PC-3 (cell line): ENCODE data around the gene DPPA2. TPM values are rescaled to one million over a fixed set of nuclear protein-coding genes. Genes with fewer than 3 reads are reported as not detected.

Experiments
- ATAC-seq: fragments of 200-7000 bp; cut with Tn5 transposase; 2 replicates; pipeline ENCODE4 v1.9.1; 2020; ENCODE audit warnings: mild to moderate bottlenecking, moderate library complexity
- BruUV-seq: library from RNA; stranded (reverse); fragments of 400-500 nt; replicated peaks from 2 replicates; lab custom pipeline; 2021; lab: Mats Ljungman, UMichigan
- CTCF ChIA-PET: fragments of 300-600 bp; sonication (Branson Sonifier 250); formaldehyde crosslinking; loops from one replicate; lab custom pipeline; 2022; ENCODE audit warnings: antibody characterized with exemption; lab: Charles Lee
- POLR2A ChIA-PET: fragments of 300-600 bp; sonication (Branson Sonifier 250); formaldehyde crosslinking; loops from one replicate; lab custom pipeline; 2022; ENCODE audit warnings: antibody characterized with exemption; ENCODE audit not compliant: unreplicated experiment; lab: Charles Lee
- DNase-seq: peaks from one replicate; pipeline ENCODE4 v3.0.0-alpha.2; 2015
- H2AFZ ChIP-seq: fragments of 300-600 bp; sonication (generic); 2 replicates; pipeline ENCODE4 v1.6.0; 2016; ENCODE audit warnings: antibody characterized with exemption, low read length
- H3F3A ChIP-seq: fragments of 300-600 bp; sonication (generic); one replicate; pipeline ENCODE4 v1.6.0; 2017; ENCODE audit warnings: antibody characterized with exemption, low read length, control low read depth, mild to moderate bottlenecking; ENCODE audit not compliant: unreplicated experiment
- H3K27ac ChIP-seq: fragments of 300-600 bp; sonication (generic); 2 replicates; pipeline ENCODE4 v1.5.1; 2016; ENCODE audit warnings: mild to moderate bottlenecking, low read length
- H3K27me3 ChIP-seq: fragments of 300-600 bp; sonication (generic); 2 replicates; pipeline ENCODE4 v1.6.1; 2016; ENCODE audit warnings: low read length, mixed read lengths
- H3K36me3 ChIP-seq: fragments of 300-600 bp; sonication (generic); 2 replicates; pipeline ENCODE4 v1.6.1; 2016; ENCODE audit warnings: low read depth, mixed run types, low read length, mixed read lengths
- H3K4me1 ChIP-seq: fragments of 300-600 bp; sonication (generic); 2 replicates; pipeline ENCODE4 v1.5.1; 2016; ENCODE audit warnings: low read length; ENCODE audit not compliant: insufficient read depth
- H3K4me2 ChIP-seq: fragments of 300-600 bp; sonication (generic); 2 replicates; pipeline ENCODE4 v1.6.0; 2016; ENCODE audit warnings: low read length
- H3K4me3 ChIP-seq: fragments of 300-600 bp; sonication (generic); 2 replicates; pipeline ENCODE4 v1.5.1; 2016; ENCODE audit warnings: mild to moderate bottlenecking, low read length, mixed read lengths
- H3K79me2 ChIP-seq: fragments of 300-600 bp; sonication (generic); 2 replicates; pipeline ENCODE4 v1.6.1; 2017; ENCODE audit warnings: low read length, mixed read lengths
- H3K9ac ChIP-seq: fragments of 300-600 bp; sonication (generic); 2 replicates; pipeline ENCODE4 v1.6.0; 2016; ENCODE audit warnings: mild to moderate bottlenecking, low read length
- H3K9me2 ChIP-seq: fragments of 300-600 bp; sonication (generic); replicated peaks from 2 replicates; pipeline ENCODE4 v1.6.1; 2016; ENCODE audit warnings: mixed run types, low read length, mixed read lengths
- H3K9me3 ChIP-seq: fragments of 300-600 bp; sonication (generic); 2 replicates; pipeline ENCODE4 v1.6.1; 2016; ENCODE audit warnings: low read length, mixed read lengths
- H4K20me1 ChIP-seq: fragments of 300-600 bp; sonication (generic); 2 replicates; pipeline ENCODE4 v1.6.1; 2016; ENCODE audit warnings: low read length, mixed read lengths
- CTCF ChIP-seq: fragments of 300-600 bp; sonication (generic); conservative IDR thresholded peaks from 2 replicates; pipeline ENCODE4 v1.5.1; 2017; ENCODE audit warnings: antibody characterized with exemption, low read depth, mild to moderate bottlenecking, low read length
- EZH2 ChIP-seq: fragments of 300-600 bp; sonication (generic); IDR thresholded peaks from one replicate; pipeline ENCODE4 v1.6.1; 2017; ENCODE audit warnings: antibody characterized with exemption, mild to moderate bottlenecking, low read length; ENCODE audit not compliant: unreplicated experiment
- intact Hi-C: fragments of 100-400 bp; cut with micrococcal nuclease; formaldehyde crosslinking; loops from 2 replicates; pipeline ENCODE4 v1.9.0; 2023
- total RNA-seq: library from RNA; depleted of rRNA; stranded (reverse); fragments of >200 nt; gene quantifications from 2 replicates; pipeline ENCODE4 v1.2.3, GENCODE V29; 2014

The DPPA2 gene
- total RNA-seq, 1 experiment from 2014 or later = not detected

- Histone ChIP-seq H3K27me3 (peaks cover 7% of the 10 kb centered on the region; the same call in 1 of the 2 replicates), H3K4me3 (no peak overlapping the region), H3K9me3 (no peaks in the 10 kb centered on the region), H3K4me2 (no peak overlapping the region), H3K9ac (no peak overlapping the region), H3F3A (no peaks in the 10 kb centered on the region), H4K20me1 (no peaks in the 10 kb centered on the region), H3K9me2 (no peaks in the 10 kb centered on the region), H3K4me1 (no peaks in the 10 kb centered on the region), H3K36me3 (no peaks in the 10 kb centered on the region), H3K79me2 (no peaks in the 10 kb centered on the region), H3K27ac (no peak overlapping the region), H2AFZ (no peak overlapping the region)
- CTCF ChIA-PET = interaction anchor here (0.6 to 0.7 kb wide), 5 partner anchors 23 to 904 kb away, joined by 3 to 6 read pairs (median 4); no protein-coding TSS in a partner anchor
- POLR2A ChIA-PET = no interaction called here
- intact Hi-C loops = loop anchor here (1.0 to 10.0 kb wide), 2 partner anchors 123 to 459 kb away; no protein-coding TSS in a partner anchor
- DNase-seq (peak; percentile 63), ATAC-seq (peak; percentile 71)
- TF ChIP-seq CTCF = peak; percentile 80
- no peak for TF ChIP-seq EZH2
- BruUV-seq = no TSS peak
These were observed 40.5 kb downstream of the DPPA2 start for GRCh38 chr3:109275702-109276293.

- no peaks in the 10 kb centered on the region for H3K9me3 ChIP-seq
- no peak for DNase-seq
These were observed 45.5 kb downstream of the DPPA2 start for GRCh38 chr3:109270779-109271178.

More at GRCh38 chr3:109270779-109271178, 45.5 kb downstream of the DPPA2 start:
- ChIA-PET POLR2A (no interaction called here), CTCF (no interaction called here)
- Histone ChIP-seq H2AFZ (no peak overlapping the region), H3K9ac (no peak overlapping the region), H3K79me2 (no peaks in the 10 kb centered on the region), H3K27ac (no peak overlapping the region), H3K4me1 (no peaks in the 10 kb centered on the region), H3K4me3 (no peak overlapping the region), H4K20me1 (no peaks in the 10 kb centered on the region), H3F3A (no peaks in the 10 kb centered on the region), H3K36me3 (no peaks in the 10 kb centered on the region), H3K27me3 (no peaks in the 10 kb centered on the region), H3K9me2 (no peaks in the 10 kb centered on the region), H3K4me2 (no peak overlapping the region)
- ATAC-seq = no peak
- BruUV-seq = no TSS peak
- intact Hi-C loops = loop anchor here (10.0 kb wide), 1 partner anchor 464 kb away; no protein-coding TSS in a partner anchor
- no peak for TF ChIP-seq CTCF
